ENCODE results near the gene ANKRD42. TPM values are rescaled to one million over a fixed set of nuclear protein-coding genes. Genes with fewer than 3 reads are reported as not detected.

ANKRD42 gene
- total RNA-seq, 4 donors from 2014 or later: 11.8 to 13.0 (median 12.6) TPM

- no peaks in the 10 kb centered on the region for H3K27me3 ChIP-seq
- no peaks in the 10 kb centered on the region for H3K36me3 ChIP-seq
- TF ChIP-seq POLR2A (IDR thresholded peaks at IDR 0.05; ENCODE audit: low read depth) (no peak), POLR2AphosphoS5 (IDR thresholded peaks at IDR 0.05) (no peak), CTCF (IDR thresholded peaks at IDR 0.05) (no peak), EP300 (IDR thresholded peaks at IDR 0.05) (no peak)
- peaks cover 15 to 42% (median 38%) of the 10 kb centered on the region in 4 donors for H3K4me1 ChIP-seq
- WGBS: 4% methylated on average over 16 of the region's 22 CpGs
- peak overlapping the region; percentile 89 to 96 (median 94) for H3K27ac ChIP-seq (replicated peaks in 1 of 4)
- H3K4me3 ChIP-seq: peak overlapping the region; percentile 62 to 92 (median 82)
- no peak for DNase-seq (ENCODE audit: extremely low spot score)
- intact Hi-C loops (cut with DNase I): loop anchor here (5.0 kb wide), 1 partner anchor 383 kb away; the partner anchor contains the start of genes DDIAS and PRCP
- H3K9me3 ChIP-seq: no peaks in the 10 kb centered on the region
Observed at GRCh38 chr11:83285151-83285770, 91.7 kb downstream of the ANKRD42 start.

GRCh38 chr11:83285771-83286528, 92.4 kb downstream of the ANKRD42 start, which contains the start of gene CCDC90B:
Gene CCDC90B, minus strand, starts transcription at chr11:83286367. Its CDS starts 395 bp downstream, at chr11:83285972.
- 0% methylated on average over 10 of the region's 55 CpGs for WGBS
- H3K9me3 ChIP-seq: no peaks in the 10 kb centered on the region
- peak; percentile 83 to 95 for TF ChIP-seq POLR2AphosphoS5 (IDR thresholded peaks at IDR 0.05)
- peak; percentile 49 for TF ChIP-seq POLR2A (IDR thresholded peaks at IDR 0.05; ENCODE audit: low read depth)
- peak in 1 of 3 experiments; percentile 13 for TF ChIP-seq CTCF (IDR thresholded peaks at IDR 0.05)
- TF ChIP-seq EP300 (IDR thresholded peaks at IDR 0.05): no peak
- DNase-seq (ENCODE audit: extremely low spot score): peak; percentile 99
- H3K4me1 ChIP-seq: peaks cover 15 to 42% (median 38%) of the 10 kb centered on the region in 4 donors
- peak within 1 kb of the TSS; percentile 89 to 96 (median 94) for H3K27ac ChIP-seq (replicated peaks in 1 of 4)
- intact Hi-C loops (cut with DNase I): loop anchor here (5.0 kb wide), 1 partner anchor 384 kb away; the partner anchor contains the start of genes DDIAS and PRCP
- H3K27me3 ChIP-seq: no peaks in the 10 kb centered on the region
- no peaks in the 10 kb centered on the region for H3K36me3 ChIP-seq
- peak within 1 kb of the TSS; percentile 62 to 92 (median 82) for H3K4me3 ChIP-seq

- TF ChIP-seq CTCF (IDR thresholded peaks at IDR 0.05): no peak
- no peak for TF ChIP-seq EP300 (IDR thresholded peaks at IDR 0.05)
- TF ChIP-seq POLR2A (IDR thresholded peaks at IDR 0.05; ENCODE audit: low read depth): no peak
- TF ChIP-seq POLR2AphosphoS5 (IDR thresholded peaks at IDR 0.05): no peak
- no peak overlapping the region for H3K27ac ChIP-seq (replicated peaks in 1 of 4)
- intact Hi-C loops (cut with DNase I): loop anchor here (5.0 kb wide), 1 partner anchor 385 kb away; the partner anchor contains the start of genes DDIAS and PRCP
- H3K4me3 ChIP-seq: no peak overlapping the region
- H3K36me3 ChIP-seq: no peaks in the 10 kb centered on the region
- peaks cover 15 to 33% (median 27%) of the 10 kb centered on the region in 4 donors for H3K4me1 ChIP-seq
- 98% methylated on average over 6 of the region's 6 CpGs for WGBS
- DNase-seq (ENCODE audit: extremely low spot score): no peak
- no peaks in the 10 kb centered on the region for H3K27me3 ChIP-seq
- no peaks in the 10 kb centered on the region for H3K9me3 ChIP-seq
Observed at GRCh38 chr11:83287631-83288030, 94.1 kb downstream of the ANKRD42 start.

GRCh38 chr11:83292709-83293456, 99.4 kb downstream of the ANKRD42 start:
- DNase-seq (ENCODE audit: extremely low spot score): no peak

More at GRCh38 chr11:83292709-83293456, 99.4 kb downstream of the ANKRD42 start:
- 50% methylated on average over 7 of the region's 7 CpGs for WGBS
- TF ChIP-seq POLR2AphosphoS5 (IDR thresholded peaks at IDR 0.05) (no peak), CTCF (IDR thresholded peaks at IDR 0.05) (peak; percentile 53 to 70 (median 56))
- Histone ChIP-seq H3K4me1 (peaks cover 0 to 3% (median 0%) of the 10 kb centered on the region in 4 donors), H3K4me3 (peak overlapping the region in 1 of 4 donors; percentile 6), H3K27ac (replicated peaks in 1 of 4) (no peak overlapping the region), H3K36me3 (no peaks in the 10 kb centered on the region), H3K9me3 (no peaks in the 10 kb centered on the region), H3K27me3 (no peaks in the 10 kb centered on the region)
- intact Hi-C loops (cut with DNase I): loop anchor here (5.0 kb wide), 2 partner anchors 429 to 529 kb away; no protein-coding TSS in a partner anchor

Data from esophagus muscularis mucosa (tissue), 4 donors.